ENCODE results near the gene LCN15. TPM values are rescaled to one million over a fixed set of nuclear protein-coding genes. Genes with fewer than 3 reads are reported as not detected.
"Not testable (repeated sequence)": the region's sequence is repeated elsewhere in the genome, so short reads cannot be mapped to it uniquely, and the experiment has no call there.

Gene LCN15
- polyA plus RNA-seq, 1 donor from 2014 or later: not detected

GRCh38 chr9:136786451-136786850, 22.1 kb upstream of the LCN15 start:
- no peaks in the 10 kb centered on the region for H3K27me3 ChIP-seq (ENCODE audit: insufficient read depth, low read depth, low read length)
- no peak overlapping the region for H2AFZ ChIP-seq (ENCODE audit: low read depth, low read length)
- no peak overlapping the region for H3K4me2 ChIP-seq (ENCODE audit: low read length)
- no peaks in the 10 kb centered on the region for H3K79me2 ChIP-seq (replicated peaks; ENCODE audit: insufficient read depth, low read length)
- peaks cover 3% of the 10 kb centered on the region for H3F3A ChIP-seq (ENCODE audit: insufficient read depth, low read length, poor library complexity, severe bottlenecking)
- no peak overlapping the region for H3K27ac ChIP-seq (ENCODE audit: low read length)
- no peaks in the 10 kb centered on the region for H3K36me3 ChIP-seq (ENCODE audit: insufficient read depth, low read length)
- TF ChIP-seq EP300 (conservative IDR thresholded peaks at IDR 0.05; ENCODE audit: poor library complexity, severe bottlenecking) (no peak), SMC3 (conservative IDR thresholded peaks at IDR 0.05; ENCODE audit: poor library complexity) (no peak), REST (IDR thresholded peaks at IDR 0.05; ENCODE audit: borderline replicate concordance) (no peak), EZH2 (IDR thresholded peaks at IDR 0.05; ENCODE audit: borderline replicate concordance, insufficient read depth, low read length, poor library complexity, severe bottlenecking) (no peak), POLR2AphosphoS5 (IDR thresholded peaks at IDR 0.05) (no peak), MXI1 (conservative IDR thresholded peaks at IDR 0.05; ENCODE audit: poor library complexity, severe bottlenecking) (no peak), TAF1 (IDR thresholded peaks at IDR 0.05; ENCODE audit: low read depth) (no peak), RAD21 (conservative IDR thresholded peaks at IDR 0.05) (no peak)
- TF ChIP-seq, protein P1, sequence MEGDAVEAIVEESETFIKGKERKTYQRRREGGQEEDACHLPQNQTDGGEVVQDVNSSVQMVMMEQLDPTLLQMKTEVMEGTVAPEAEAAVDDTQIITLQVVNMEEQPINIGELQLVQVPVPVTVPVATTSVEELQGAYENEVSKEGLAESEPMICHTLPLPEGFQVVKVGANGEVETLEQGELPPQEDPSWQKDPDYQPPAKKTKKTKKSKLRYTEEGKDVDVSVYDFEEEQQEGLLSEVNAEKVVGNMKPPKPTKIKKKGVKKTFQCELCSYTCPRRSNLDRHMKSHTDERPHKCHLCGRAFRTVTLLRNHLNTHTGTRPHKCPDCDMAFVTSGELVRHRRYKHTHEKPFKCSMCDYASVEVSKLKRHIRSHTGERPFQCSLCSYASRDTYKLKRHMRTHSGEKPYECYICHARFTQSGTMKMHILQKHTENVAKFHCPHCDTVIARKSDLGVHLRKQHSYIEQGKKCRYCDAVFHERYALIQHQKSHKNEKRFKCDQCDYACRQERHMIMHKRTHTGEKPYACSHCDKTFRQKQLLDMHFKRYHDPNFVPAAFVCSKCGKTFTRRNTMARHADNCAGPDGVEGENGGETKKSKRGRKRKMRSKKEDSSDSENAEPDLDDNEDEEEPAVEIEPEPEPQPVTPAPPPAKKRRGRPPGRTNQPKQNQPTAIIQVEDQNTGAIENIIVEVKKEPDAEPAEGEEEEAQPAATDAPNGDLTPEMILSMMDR (IDR thresholded peaks at IDR 0.05; ENCODE audit: poor library complexity, severe bottlenecking): no peak
- no peak overlapping the region for H3K4me3 ChIP-seq (ENCODE audit: low read length)
- no peaks in the 10 kb centered on the region for H3K9me2 ChIP-seq (ENCODE audit: insufficient read depth, low read length)
- no peaks in the 10 kb centered on the region for H3K9me3 ChIP-seq (ENCODE audit: low read length)
- H4K20me1 ChIP-seq (ENCODE audit: insufficient read depth): no peaks in the 10 kb centered on the region
- H3K9ac ChIP-seq (ENCODE audit: low read length): no peak overlapping the region

DNA sequence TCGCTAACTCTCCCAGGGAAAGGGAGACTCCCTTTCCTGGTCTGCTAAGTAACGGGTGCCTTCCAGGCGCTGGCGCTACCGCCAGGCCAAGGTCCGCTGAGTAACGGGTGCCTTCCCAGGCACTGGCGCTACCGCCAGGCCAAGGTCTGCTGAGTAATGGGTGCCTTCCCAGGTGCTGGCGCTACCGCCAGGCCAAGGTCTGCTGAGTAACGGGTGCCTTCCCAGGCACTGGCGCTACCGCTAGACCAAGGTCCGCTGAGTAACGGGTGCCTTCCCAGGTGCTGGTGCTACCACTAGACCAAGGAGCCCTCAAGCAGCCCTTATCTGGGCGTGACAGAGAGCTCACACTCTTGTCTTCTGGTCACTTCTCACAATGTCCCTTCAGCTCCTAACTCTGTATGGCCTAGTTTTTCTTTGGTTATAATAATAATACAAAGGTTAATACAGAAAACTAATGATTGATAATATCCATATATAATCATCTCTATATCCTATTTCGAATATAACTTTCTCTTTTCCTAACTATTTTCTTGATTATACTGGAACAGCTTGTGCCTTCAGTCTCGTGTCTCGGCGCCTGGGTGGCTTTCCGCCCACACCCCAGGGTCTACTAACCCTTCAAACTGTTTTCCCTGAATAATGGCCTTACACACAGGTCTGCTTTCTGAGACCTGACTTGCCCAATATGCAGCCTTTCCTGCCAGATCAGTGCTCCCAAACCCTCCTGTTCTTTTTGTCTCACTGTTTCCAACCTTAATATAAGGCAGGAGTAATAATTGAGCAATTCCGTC, 21.4 kb upstream of the LCN15 start:
- not testable (repeated sequence) for H3K9me2 ChIP-seq (ENCODE audit: insufficient read depth, low read length); H3K79me2 ChIP-seq (replicated peaks; ENCODE audit: insufficient read depth, low read length); H3K4me3 ChIP-seq (ENCODE audit: low read length); H3F3A ChIP-seq (ENCODE audit: insufficient read depth, low read length, poor library complexity, severe bottlenecking); H4K20me1 ChIP-seq (ENCODE audit: insufficient read depth); H3K9me3 ChIP-seq (ENCODE audit: low read length); H3K27ac ChIP-seq (ENCODE audit: low read length); H3K27me3 ChIP-seq (ENCODE audit: insufficient read depth, low read depth, low read length); H3K9ac ChIP-seq (ENCODE audit: low read length); H3K4me2 ChIP-seq (ENCODE audit: low read length); H2AFZ ChIP-seq (ENCODE audit: low read depth, low read length); H3K36me3 ChIP-seq (ENCODE audit: insufficient read depth, low read length)
